GM12891 (cell line): ENCODE data around the gene BNC2.

Experiments used
- PAX5 ChIP-seq: IDR thresholded peaks from 2 replicates; pipeline ENCODE4 v1.6.1; 2011; ENCODE audit warnings: low read length, moderate library complexity, mild to moderate bottlenecking; ENCODE audit not compliant: insufficient read depth, severe bottlenecking
- POLR2A ChIP-seq: IDR thresholded peaks from 2 replicates; pipeline ENCODE4 v1.6.1; 2011; ENCODE audit warnings: low read depth, low read length, control low read depth
- POLR2AphosphoS5 ChIP-seq: IDR thresholded peaks from 2 replicates; pipeline ENCODE4 v1.6.1; 2011; ENCODE audit warnings: low read depth, low read length, control low read depth
- SPI1 ChIP-seq: IDR thresholded peaks from 2 replicates; pipeline ENCODE4 v1.6.1; 2011; ENCODE audit warnings: low read depth, low read length, control low read depth
- TAF1 ChIP-seq: IDR thresholded peaks from 2 replicates; pipeline ENCODE4 v1.6.1; 2011; ENCODE audit warnings: low read depth, low read length, control low read depth

- TF ChIP-seq POLR2A (no peak), TAF1 (no peak), POLR2AphosphoS5 (no peak), SPI1 (no peak), PAX5 (no peak)
These were observed 24.1 kb downstream of the BNC2 start for GRCh38 chr9:16846367-16846766.
